Esophagus muscularis mucosa (tissue), 4 donors: ENCODE results near the gene BCL11B. TPM values are rescaled to one million over a fixed set of nuclear protein-coding genes. Genes with fewer than 3 reads are reported as not detected.

Experiments used
- DNase-seq: peaks from one replicate; pipeline ENCODE4 v3.0.0-alpha.2; 2017; ENCODE audit errors: extremely low spot score
- H3K27ac ChIP-seq, 4 donors: fragments of 200-600 bp; sonication (generic); replicated peaks in 1 of 4; 1 replicate in 3 of 4; 2 replicates in 1 of 4; pipeline ENCODE4 v1.5.1; 2016 to 2019; ENCODE audit warnings: mild to moderate bottlenecking in 1 of 4
- H3K27me3 ChIP-seq, 4 donors: fragments of 200-600 bp; sonication (generic); one replicate each; pipeline versions ENCODE4 v1.5.1 to v1.6.0; 2016 to 2019
- H3K36me3 ChIP-seq, 4 donors: fragments of 200-600 bp; sonication (generic); one replicate each; pipeline ENCODE4 v1.5.1; 2016 to 2019
- H3K4me1 ChIP-seq, 4 donors: fragments of 200-600 bp; sonication (generic); one replicate each; pipeline ENCODE4 v1.5.1; 2016 to 2019
- H3K4me3 ChIP-seq, 4 donors: fragments of 200-600 bp; sonication (generic); 1 replicate in 2 of 4; 2 replicates in 2 of 4; pipeline ENCODE4 v1.5.1; 2016 to 2019; ENCODE audit warnings: mild to moderate bottlenecking in 4 of 4, moderate library complexity in 1 of 4
- H3K9me3 ChIP-seq, 4 donors: fragments of 200-600 bp; sonication (generic); 1 replicate in 3 of 4; 2 replicates in 1 of 4; pipeline ENCODE4 v1.5.1; 2016 to 2019
- CTCF ChIP-seq, 3 experiments: fragments of 200-600 bp in 2 of 3; fragments of 450-650 bp in 1 of 3; sonication (generic) in 2 of 3; IDR thresholded peaks; one replicate each; pipeline ENCODE4 v1.5.1; 2017 to 2019; ENCODE audit warnings: antibody characterized with exemption in 3 of 3, mild to moderate bottlenecking in 2 of 3, moderate library complexity in 1 of 3
- EP300 ChIP-seq: sonication (generic); formaldehyde crosslinking; IDR thresholded peaks from one replicate; pipeline ENCODE4 v1.6.1; 2017; ENCODE audit warnings: antibody characterized with exemption
- POLR2A ChIP-seq: fragments of 450-650 bp; IDR thresholded peaks from one replicate; pipeline ENCODE4 v1.6.1; 2017; ENCODE audit warnings: antibody characterized with exemption, moderate library complexity, mild to moderate bottlenecking, low read depth
- POLR2AphosphoS5 ChIP-seq, 2 donors: sonication (generic); formaldehyde crosslinking; IDR thresholded peaks; one replicate each; pipeline ENCODE4 v1.6.1; 2017; ENCODE audit warnings: antibody characterized with exemption in 2 of 2
- WGBS: methylation state at CpG from one replicate; pipeline ENCODE4 v1.1.5; 2018; 5-methylcytosine and 5-hydroxymethylcytosine counted together
- intact Hi-C: fragments of 100-400 bp; cut with DNase I; formaldehyde crosslinking; loops from one replicate; pipeline ENCODE4 v1.15.1; 2023
- total RNA-seq, 4 donors: library from RNA; depleted of rRNA; stranded (reverse); fragments of >200 nt; gene quantifications; one replicate each; pipeline versions ENCODE4 v1.1.0 to v1.2.1, GENCODE V29; 2016

Gene BCL11B
- total RNA-seq, 4 donors from 2014 or later: 0.34 to 0.65 (median 0.46) TPM

GRCh38 chr14:99191395-99192027, 80.5 kb downstream of the BCL11B start:
- Histone ChIP-seq H3K4me3 (peak overlapping the region; percentile 42 to 59 (median 46)), H3K36me3 (no peaks in the 10 kb centered on the region), H3K4me1 (peaks cover 12 to 49% (median 38%) of the 10 kb centered on the region in 4 donors), H3K27ac (peak overlapping the region; percentile 35 to 72 (median 45)), H3K27me3 (peaks cover 0 to 4% (median 0%) of the 10 kb centered on the region in 4 donors), H3K9me3 (no peaks in the 10 kb centered on the region)
- 4% methylated on average over 10 of the region's 10 CpGs for WGBS
- DNase-seq: no peak
- intact Hi-C loops: no loop called here
- TF ChIP-seq CTCF (IDR thresholded peaks at IDR 0.05) (no peak), EP300 (no peak), POLR2AphosphoS5 (IDR thresholded peaks at IDR 0.05) (no peak), POLR2A (no peak)

- Histone ChIP-seq H3K27ac (peak overlapping the region in 1 of 4 donors; percentile 52), H3K4me1 (peaks cover 12 to 43% (median 34%) of the 10 kb centered on the region in 4 donors), H3K36me3 (no peaks in the 10 kb centered on the region), H3K27me3 (peaks cover 0 to 7% (median 0%) of the 10 kb centered on the region in 4 donors), H3K4me3 (no peak overlapping the region), H3K9me3 (no peaks in the 10 kb centered on the region)
- WGBS: 83% methylated on average over 11 of the region's 11 CpGs
- DNase-seq: no peak
- TF ChIP-seq POLR2AphosphoS5 (IDR thresholded peaks at IDR 0.05) (no peak), CTCF (IDR thresholded peaks at IDR 0.05) (no peak)
- intact Hi-C loops: no loop called here
Measured at GRCh38 chr14:99190696-99191394, 81.2 kb downstream of the BCL11B start.

GRCh38 chr14:99189201-99189801, 82.7 kb downstream of the BCL11B start:
- H3K4me3 ChIP-seq: no peak overlapping the region
- TF ChIP-seq POLR2AphosphoS5 (IDR thresholded peaks at IDR 0.05) (no peak), POLR2A (no peak), EP300 (no peak), CTCF (IDR thresholded peaks at IDR 0.05) (no peak)
- DNase-seq: no peak
- intact Hi-C loops: no loop called here
- H3K36me3 ChIP-seq: no peaks in the 10 kb centered on the region
- H3K27me3 ChIP-seq: peaks cover 0 to 7% (median 0%) of the 10 kb centered on the region in 4 donors
- WGBS: 82% methylated on average over 23 of the region's 26 CpGs
- no peaks in the 10 kb centered on the region for H3K9me3 ChIP-seq
- peaks cover 12 to 32% (median 25%) of the 10 kb centered on the region in 4 donors for H3K4me1 ChIP-seq
- H3K27ac ChIP-seq: no peak overlapping the region

- DNase-seq: no peak
- H3K4me3 ChIP-seq: no peak overlapping the region
- peaks cover 0 to 7% (median 0%) of the 10 kb centered on the region in 4 donors for H3K27me3 ChIP-seq
- H3K4me1 ChIP-seq: peaks cover 12 to 31% (median 25%) of the 10 kb centered on the region in 4 donors
- 70% methylated on average over 16 of the region's 19 CpGs for WGBS
- intact Hi-C loops: no loop called here
- H3K9me3 ChIP-seq: no peaks in the 10 kb centered on the region
- no peak overlapping the region for H3K27ac ChIP-seq
- TF ChIP-seq CTCF (IDR thresholded peaks at IDR 0.05): no peak
- no peaks in the 10 kb centered on the region for H3K36me3 ChIP-seq
Measured at GRCh38 chr14:99188731-99189191, 83.2 kb downstream of the BCL11B start.
